T-helper 1 cell treated with Interleukin-12 subunit alpha and Interleukin-12 subunit beta and Interleukin-4 antibody, amounts not matched to agents 30 ng/mL and 1 ng/mL, for 36 hours (primary cell): Measurements from ENCODE around the gene RAB4B. TPM values are rescaled to one million over a fixed set of nuclear protein-coding genes. Genes with fewer than 3 reads are reported as not detected.
"Not testable (repeated sequence)": the region's sequence is repeated elsewhere in the genome, so short reads cannot be mapped to it uniquely, and the experiment has no call there.

Experiments
- intact Hi-C: fragments of 100-400 bp; cut with micrococcal nuclease; formaldehyde crosslinking; loops from one replicate; pipeline ENCODE4 v1.15.1; 2024
- total RNA-seq: library from RNA; stranded (reverse); gene quantifications from 2 replicates; pipeline ENCODE4 v1.2.3, GENCODE V29; 2022

RAB4B gene
- total RNA-seq, 1 donor from 2014 or later, result 57.5 TPM

GRCh38 chr19:40801426-40802299, 23.6 kb downstream of the RAB4B start:
- intact Hi-C loops, result loop anchor here (1.0 to 5.0 kb wide), 2 partner anchors 9 to 506 kb away; no protein-coding TSS in a partner anchor

- intact Hi-C loops, result loop anchor here (1.0 to 5.0 kb wide), 2 partner anchors 8 to 505 kb away; no protein-coding TSS in a partner anchor
Observed at GRCh38 chr19:40802300-40803169, 24.5 kb downstream of the RAB4B start.

- intact Hi-C loops, result loop anchor here (5.0 kb wide), 1 partner anchor 504 kb away; no protein-coding TSS in a partner anchor
Observed at GRCh38 chr19:40803170-40803856, 25.3 kb downstream of the RAB4B start.

GRCh38 chr19:40803857-40804782, 26.1 kb downstream of the RAB4B start:
- intact Hi-C loops, result loop anchor here (5.0 kb wide), 1 partner anchor 503 kb away; no protein-coding TSS in a partner anchor

- intact Hi-C loops, result loop anchor here (1.0 to 5.0 kb wide), 3 partner anchors 88 to 502 kb away; partner anchors contain the start of gene ITPKC
Observed at GRCh38 chr19:40804783-40805242, 26.8 kb downstream of the RAB4B start.

- intact Hi-C loops, result loop anchor here (1.0 to 5.0 kb wide), 2 partner anchors 88 to 337 kb away; partner anchors contain the start of gene ITPKC
Observed at GRCh38 chr19:40805258-40805868, 27.3 kb downstream of the RAB4B start.

GRCh38 chr19:40806423-40807146, 28.5 kb downstream of the RAB4B start:
- intact Hi-C loops, result loop anchor here (1.0 to 5.0 kb wide), 5 partner anchors 8 to 336 kb away; partner anchors contain the start of genes ACTMAP, RAB4B and SNRPA

GRCh38 chr19:40807147-40808020, 29.3 kb downstream of the RAB4B start:
- intact Hi-C loops, result loop anchor here (1.0 to 5.0 kb wide), 3 partner anchors 57 to 335 kb away; partner anchors contain the start of genes ACTMAP and SNRPA

- intact Hi-C loops, result loop anchor here (5.0 kb wide), 1 partner anchor 334 kb away; no protein-coding TSS in a partner anchor
Observed at GRCh38 chr19:40808021-40808325, 29.9 kb downstream of the RAB4B start.

- intact Hi-C loops, result loop anchor here (5.0 kb wide), 1 partner anchor 334 kb away; no protein-coding TSS in a partner anchor
Observed at GRCh38 chr19:40808497-40808896, 30.4 kb downstream of the RAB4B start.

- intact Hi-C loops, result loop anchor here (1.0 to 5.0 kb wide), 2 partner anchors 7 to 333 kb away; no protein-coding TSS in a partner anchor
Observed at GRCh38 chr19:40809358-40810086, 31.5 kb downstream of the RAB4B start.

GRCh38 chr19:40810160-40810559, 32.1 kb downstream of the RAB4B start:
- intact Hi-C loops, result loop anchor here (1.0 kb wide), 1 partner anchor 8 kb away; no protein-coding TSS in a partner anchor

- intact Hi-C loops, result loop anchor here (1.0 kb wide), 1 partner anchor 9 kb away; no protein-coding TSS in a partner anchor
Observed at GRCh38 chr19:40810649-40811408, 32.8 kb downstream of the RAB4B start.

GRCh38 chr19:40811478-40812341, 33.7 kb downstream of the RAB4B start:
- intact Hi-C loops, result no loop called here

GRCh38 chr19:40812571-40812970, 34.5 kb downstream of the RAB4B start:
- intact Hi-C loops, result not testable (repeated sequence)
